ENCODE results near the gene ZNF672.
A peak's percentile ranks its signal among the peaks of the same experiment; 100 is the strongest.
"Not testable (repeated sequence)": the region's sequence is repeated elsewhere in the genome, so short reads cannot be mapped to it uniquely, and the experiment has no call there.

The ZNF672 gene

GRCh38 chr1:248884632-248885295 lies 46.7 kb downstream of the ZNF672 start:
- no peak for DNase-seq (ENCODE audit: low spot score)
- no peak for FAIRE-seq

GRCh38 chr1:248885646-248886045 lies 47.6 kb downstream of the ZNF672 start:
- DNase-seq (ENCODE audit: low spot score) (no peak), FAIRE-seq (no peak)

DNA sequence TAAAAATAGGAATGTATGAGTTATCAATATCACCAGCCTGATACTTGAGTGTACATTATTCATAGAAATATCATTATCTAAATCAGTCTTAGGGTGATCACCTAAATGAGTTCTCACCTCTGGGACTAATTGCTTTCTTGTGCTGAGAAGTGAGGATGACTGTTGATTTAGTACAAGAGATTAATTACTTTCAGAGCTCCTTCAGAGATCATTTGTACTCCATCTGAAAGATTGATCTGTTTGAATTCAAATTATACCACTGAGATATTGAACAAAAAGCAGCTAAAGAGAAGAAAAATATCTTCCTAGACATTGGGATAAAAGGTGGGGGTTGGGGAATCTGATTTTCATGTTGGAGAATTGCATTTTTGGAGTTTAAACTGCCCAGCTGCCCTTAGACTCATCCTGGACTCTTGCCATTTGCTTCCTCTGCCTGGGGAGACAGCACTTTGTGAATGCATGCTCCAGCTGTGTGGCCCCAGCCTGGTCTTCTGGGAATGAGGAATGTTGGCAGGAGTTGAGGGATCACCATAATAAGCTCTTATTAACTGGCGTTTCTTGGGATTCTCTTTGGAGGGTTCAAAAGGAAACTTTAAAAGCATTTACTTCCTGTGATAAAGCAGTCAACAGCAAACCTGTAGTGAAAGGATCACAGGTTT lies 48.3 kb downstream of the ZNF672 start:
- DNase-seq (ENCODE audit: low spot score): no peak
- no peak for FAIRE-seq

DNA sequence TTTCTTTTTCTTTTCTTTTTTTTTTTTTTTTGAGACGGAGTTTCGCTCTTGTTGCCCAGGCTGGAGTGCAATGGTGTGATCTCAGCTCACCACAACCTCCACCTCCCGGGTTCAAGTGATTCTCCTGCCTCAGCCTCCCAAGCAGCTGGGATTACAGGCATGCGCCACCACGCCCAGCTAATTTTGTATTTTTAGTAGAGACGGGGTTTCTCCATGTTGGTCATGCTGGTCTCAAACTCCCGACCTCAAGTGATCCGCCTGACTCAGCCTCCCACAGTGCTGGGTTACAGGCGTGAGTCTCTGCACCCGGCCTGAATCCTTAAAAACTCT lies 51.9 kb downstream of the ZNF672 start:
- DNase-seq (ENCODE audit: low spot score); FAIRE-seq: not testable (repeated sequence)

GRCh38 chr1:248890549-248891498 lies 52.8 kb downstream of the ZNF672 start:
- FAIRE-seq: peak; percentile 82
- no peak for DNase-seq (ENCODE audit: low spot score)

- no peak for DNase-seq (ENCODE audit: low spot score)
- no peak for FAIRE-seq
Observed at GRCh38 chr1:248891758-248892157, 53.7 kb downstream of the ZNF672 start.

DNA sequence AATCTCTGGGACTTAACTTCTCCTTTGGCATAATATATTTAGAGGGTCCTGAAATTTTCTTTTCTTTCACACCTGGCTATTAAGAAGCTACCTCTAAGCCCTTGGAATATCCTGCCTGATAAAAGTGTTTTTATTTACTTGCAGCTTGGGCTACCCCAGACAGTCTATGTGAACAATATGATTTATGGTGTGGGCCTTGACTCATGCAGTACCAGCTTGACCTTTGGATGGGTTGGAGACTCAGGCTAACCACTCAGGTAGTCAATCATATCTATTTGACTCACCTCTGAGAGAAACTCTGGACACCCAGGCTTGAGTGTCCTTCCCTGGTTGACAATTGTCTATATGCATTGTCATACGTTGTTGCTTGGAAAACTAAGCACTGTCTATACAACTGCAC lies 54.6 kb downstream of the ZNF672 start:
- no peak for DNase-seq (ENCODE audit: low spot score)
- FAIRE-seq: no peak

DNA sequence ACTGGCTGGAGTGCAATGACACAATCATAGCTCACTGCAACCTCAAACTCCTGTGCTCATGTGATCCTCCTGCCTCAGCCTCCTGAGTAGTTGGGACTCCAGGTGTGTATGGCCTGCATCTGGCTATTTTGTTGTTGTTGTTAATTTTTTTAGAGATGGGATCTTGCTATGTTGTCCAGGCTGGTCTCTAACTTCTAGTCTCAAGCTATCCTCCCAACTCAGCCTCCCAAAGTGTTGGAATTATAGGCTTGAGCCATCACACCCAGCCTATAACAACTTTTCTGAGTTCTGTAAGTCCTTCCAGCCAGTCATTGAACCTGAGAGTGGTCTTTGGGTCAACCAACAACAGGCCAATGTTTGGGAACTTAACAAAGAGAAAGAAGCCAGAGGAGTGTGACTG lies 56.8 kb downstream of the ZNF672 start:
- no peak for DNase-seq (ENCODE audit: low spot score)
- FAIRE-seq: no peak

DNA sequence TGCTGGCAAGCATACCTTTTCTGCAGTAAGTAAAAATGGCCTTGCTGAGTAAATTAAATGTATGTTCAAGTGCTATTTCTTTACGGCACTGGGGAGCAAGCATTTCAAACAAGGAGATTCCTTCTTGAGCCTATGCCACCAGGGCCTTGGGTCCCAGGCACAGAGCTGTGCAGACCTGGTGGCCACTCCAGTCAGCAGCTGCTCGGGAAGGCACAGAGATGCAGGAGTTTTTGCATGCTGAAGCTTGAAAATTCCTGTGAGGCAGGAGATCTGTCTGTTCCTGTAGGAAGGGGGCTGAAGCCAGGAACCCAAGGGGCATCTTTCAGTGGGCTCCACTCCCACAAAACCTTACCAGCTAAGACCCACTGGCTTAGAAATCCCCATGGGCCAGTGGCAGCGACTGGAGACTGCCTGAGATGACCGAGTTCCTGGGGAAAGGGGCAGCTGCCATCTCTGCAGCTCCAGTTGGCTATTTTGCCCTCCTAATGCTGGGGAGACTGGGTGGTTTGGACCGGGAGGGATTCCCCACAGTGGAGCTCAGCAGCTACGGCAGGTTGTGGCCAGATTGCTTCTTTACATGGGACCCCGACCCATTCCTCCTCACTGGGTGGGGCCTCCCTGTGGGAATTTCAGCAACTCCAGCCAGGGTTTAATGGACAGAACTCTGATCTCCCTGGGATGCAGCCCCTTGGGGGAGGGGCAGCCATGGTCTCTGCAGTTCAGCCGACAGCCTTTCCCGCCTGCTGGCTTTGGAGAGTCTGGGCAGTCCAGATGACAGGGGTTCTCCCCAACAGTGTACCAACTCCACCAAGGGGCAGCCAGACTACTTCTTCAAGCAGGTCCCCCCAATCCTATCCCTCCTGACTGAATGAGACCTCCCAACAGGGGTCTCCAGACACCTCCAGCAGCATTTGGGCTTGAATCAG lies 59.7 kb downstream of the ZNF672 start:
- DNase-seq (ENCODE audit: low spot score): no peak
- FAIRE-seq: no peak
